GM19438 (cell line): ENCODE data around the gene LZTR1.
"Not testable (repeated sequence)": the region's sequence is repeated elsewhere in the genome, so short reads cannot be mapped to it uniquely, and the experiment has no call there.

Experiments used
- ATAC-seq: cut with Tn5 transposase; IDR thresholded peaks from one replicate; pipeline ENCODE4 v1.9.1; 2021; ENCODE audit warnings: low read depth; ENCODE audit not compliant: unreplicated experiment

The LZTR1 gene

GRCh38 chr22:20981787-20982562, at the start of gene LZTR1:
LZTR1 (plus strand) TSS chr22:20982297; CDS start chr22:20982372, 75 bp downstream.
- peak; percentile 82 for ATAC-seq

GRCh38 chr22:20933910-20934309, 48.2 kb upstream of the LZTR1 start:
- no peak for ATAC-seq

GRCh38 chr22:20935049-20935448, 47.0 kb upstream of the LZTR1 start:
- not testable (repeated sequence) for ATAC-seq

DNA sequence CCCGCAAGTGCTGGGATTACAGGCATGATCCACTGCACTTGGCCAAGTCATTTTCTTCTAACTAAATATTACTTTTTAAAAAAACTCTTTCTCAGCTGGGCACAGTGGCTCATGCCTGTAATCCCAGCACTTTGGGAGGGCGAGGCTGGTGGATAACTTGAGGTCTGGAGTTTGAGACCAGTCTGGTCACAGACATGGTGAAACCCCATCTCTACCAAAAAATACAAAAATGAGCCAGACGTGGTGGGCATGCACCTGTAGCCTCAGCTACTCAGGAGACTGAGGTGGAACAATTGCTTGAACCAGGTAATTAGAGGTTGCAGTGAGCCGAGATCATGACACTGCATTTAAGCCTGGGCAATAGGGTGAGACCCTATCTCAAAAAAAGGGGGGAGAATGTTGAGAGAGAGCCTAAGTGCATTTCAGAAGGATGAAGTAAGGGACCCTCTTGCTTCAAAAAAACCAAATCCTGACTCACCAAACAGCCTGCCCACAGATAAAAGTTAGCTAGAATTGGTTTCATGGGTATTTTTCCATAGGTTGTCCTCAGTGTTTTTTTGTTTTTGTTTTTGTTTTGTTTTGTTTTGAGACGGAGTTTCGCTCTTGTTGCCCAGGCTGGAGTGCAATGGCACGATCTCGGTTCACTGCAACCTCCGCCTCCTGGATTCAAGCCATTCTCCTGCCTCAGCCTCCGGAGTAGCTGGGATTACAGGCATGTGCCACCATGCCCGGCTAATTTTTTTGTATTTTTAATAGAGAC, 46.1 kb upstream of the LZTR1 start:
- not testable (repeated sequence) for ATAC-seq

DNA sequence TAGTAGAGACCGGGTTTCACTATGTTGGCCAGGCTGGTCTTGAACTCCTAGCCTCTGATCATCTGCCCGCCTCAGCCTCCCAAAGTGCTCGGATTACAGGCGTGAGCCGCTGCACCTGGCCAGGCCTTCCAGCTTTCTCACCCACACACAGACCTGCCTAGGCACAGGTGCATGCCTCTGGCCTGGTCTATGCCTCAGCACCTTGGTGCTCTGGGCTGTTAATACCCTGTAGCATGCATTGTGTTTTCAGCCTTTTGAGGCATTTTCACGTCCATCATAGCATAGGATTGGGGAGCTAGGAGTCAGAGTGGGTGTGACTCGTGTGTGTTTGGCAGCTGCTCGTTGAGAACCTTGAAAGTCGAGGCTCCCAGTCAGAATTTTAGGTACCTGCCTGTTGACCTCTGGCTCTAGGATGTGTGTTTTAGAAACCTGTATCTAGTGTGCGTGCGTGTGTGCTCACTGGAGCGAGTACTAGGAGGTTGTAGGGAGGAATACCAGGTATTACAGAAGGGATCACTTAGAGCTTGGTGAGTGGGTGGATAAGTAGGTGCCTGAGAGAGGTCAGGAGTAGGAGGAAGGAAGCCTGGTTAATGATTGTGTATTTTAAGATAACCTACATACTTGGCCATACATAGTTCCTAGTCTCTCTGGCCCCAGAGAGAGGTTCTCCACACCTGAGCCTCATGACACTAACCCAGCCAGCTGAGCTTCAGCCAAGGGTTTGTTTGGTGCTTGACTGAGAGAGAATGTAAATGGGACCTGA, 44.9 kb upstream of the LZTR1 start:
- no peak for ATAC-seq

DNA sequence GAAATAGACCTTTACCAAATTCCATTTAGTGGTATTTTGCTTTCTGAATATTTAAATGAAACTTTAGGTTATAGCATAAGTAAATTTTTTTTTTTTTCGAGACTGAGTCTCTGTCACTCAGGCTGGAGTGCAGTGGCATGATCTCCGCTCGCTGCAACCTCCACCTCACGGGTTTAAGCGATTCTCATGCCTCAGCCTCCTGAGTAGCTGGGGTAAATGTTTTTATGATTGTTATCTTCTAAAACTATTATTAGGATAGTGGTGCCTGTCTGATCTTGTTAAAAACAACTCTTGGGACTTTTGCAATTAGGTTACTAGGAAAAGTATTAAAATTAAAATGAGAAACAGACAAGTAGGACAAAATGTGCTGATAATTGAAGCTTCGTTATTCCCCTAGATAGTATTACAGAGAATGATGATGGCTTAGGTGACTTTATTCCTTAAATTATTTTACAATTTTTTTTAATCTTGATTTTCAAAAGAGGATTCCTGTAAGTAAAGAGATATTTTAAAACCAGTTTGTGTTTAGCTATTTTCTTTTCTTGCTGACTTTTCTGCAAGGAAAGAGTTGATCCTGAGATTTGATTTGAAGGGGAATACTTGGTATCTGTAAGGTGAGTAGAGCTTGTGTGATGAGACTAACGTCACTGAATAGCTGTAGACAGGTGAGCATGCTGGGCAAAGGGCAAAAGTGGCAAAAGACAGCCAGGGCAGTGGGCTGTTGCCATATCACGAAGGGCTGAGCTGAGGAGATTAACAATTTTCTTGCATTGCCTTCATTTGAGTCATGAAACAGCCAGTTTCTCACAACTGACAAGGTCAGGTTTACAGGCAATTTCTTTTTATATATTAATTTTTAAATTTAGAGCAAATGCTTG, 44.1 kb upstream of the LZTR1 start:
- ATAC-seq: no peak

DNA sequence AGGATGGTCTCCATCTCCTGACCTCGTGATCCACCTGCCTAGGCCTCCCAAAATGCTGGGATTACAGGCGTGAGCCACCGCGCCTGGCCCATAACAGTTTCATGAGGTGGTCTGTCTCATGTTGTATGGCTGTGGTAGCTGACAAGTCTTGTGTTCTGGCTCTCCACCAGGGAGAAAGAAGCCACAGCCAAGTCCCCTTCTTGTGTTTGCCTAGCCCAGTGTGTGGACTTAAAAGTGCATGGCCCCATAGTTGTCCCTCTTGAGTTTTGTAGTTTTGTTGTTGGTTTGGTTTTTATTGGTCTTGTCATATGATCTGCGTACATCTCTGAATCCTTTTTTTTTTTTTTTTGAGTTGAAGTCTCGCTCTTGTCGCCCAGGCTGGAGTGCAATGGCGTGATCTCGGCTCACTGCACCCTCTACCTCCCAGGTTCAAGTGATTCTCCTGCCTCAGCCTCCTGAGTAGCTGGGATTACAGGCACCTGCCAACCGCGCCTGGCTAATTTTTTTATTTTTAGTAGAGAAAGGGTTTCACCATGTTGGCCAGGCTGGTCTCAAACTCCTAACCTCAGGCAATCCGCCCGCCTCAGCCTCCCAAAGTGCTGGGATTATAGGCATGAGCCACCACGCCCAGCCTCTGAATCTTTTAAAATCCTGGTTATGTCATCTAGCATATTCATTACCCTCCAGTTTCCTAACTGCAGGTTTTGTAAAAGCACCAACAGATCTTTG, 42.5 kb upstream of the LZTR1 start:
- not testable (repeated sequence) for ATAC-seq

- no peak for ATAC-seq
These were observed 41.9 kb upstream of the LZTR1 start for GRCh38 chr22:20940186-20940651.

- ATAC-seq: no peak
These were observed 41.2 kb upstream of the LZTR1 start for GRCh38 chr22:20940904-20941385.

GRCh38 chr22:20942203-20942902, 39.7 kb upstream of the LZTR1 start:
- ATAC-seq: not testable (repeated sequence)

GRCh38 chr22:20943104-20943933, 38.8 kb upstream of the LZTR1 start:
- no peak for ATAC-seq

DNA sequence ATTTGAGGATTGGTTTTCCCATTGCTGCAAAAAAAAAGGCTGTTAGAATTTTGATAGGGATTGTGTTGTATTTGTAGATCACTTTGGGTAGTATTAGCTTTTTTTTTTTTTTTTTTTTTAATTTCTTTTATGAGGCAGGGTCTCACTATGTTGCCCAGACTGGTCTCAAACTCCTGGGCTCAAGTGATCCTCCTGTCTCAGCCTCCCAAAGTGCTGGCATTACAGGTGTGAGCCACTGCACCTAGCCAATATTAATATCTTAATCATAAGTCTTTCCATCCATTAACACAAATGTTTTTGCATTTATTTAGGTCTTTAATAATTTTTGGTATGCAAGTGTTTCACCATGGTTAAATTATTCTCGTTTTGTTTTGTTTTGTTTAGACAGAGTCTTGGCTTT, 38.1 kb upstream of the LZTR1 start:
- no peak for ATAC-seq

DNA sequence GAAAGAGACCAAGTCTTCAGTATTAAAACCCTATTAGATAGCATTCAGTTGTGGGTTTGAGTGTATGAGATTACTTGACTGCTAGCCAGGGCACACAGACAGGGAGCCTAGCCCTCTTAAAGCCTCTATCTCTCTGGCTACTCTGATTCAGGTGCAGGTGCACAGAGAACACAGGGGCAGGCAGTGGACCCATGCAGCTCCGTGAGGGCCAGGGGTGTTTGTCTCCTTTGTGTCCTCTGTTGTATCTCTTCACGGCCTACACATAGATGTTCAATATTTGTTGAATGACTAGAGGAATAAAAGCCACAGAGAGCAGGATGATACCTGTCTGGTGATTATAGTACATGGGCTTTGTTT, 36.5 kb upstream of the LZTR1 start:
- ATAC-seq: no peak

- no peak for ATAC-seq
These were observed 35.8 kb upstream of the LZTR1 start for GRCh38 chr22:20946080-20946986.

- ATAC-seq: no peak
These were observed 35.1 kb upstream of the LZTR1 start for GRCh38 chr22:20946991-20947390.

GRCh38 chr22:20948450-20948849, 33.6 kb upstream of the LZTR1 start:
- ATAC-seq: no peak

DNA sequence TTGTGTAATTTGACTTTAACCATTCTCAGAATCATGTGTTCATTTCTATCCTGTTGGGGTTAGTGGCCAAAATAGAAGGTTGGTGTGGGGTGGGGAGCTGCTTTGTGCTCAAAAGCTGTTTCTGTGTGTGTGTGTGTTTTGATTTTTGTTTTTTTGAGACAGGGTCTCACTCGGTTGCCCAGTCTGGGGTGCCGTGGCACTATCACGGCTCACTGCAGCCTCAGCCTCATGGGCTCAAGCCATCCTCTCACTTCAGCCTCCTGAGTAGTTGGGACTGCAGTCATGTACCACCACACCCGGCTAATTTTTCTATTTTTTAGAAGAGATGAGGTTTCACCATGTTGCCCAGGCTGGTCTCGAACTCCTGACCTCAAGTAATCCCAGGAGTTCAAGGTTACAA, 33.1 kb upstream of the LZTR1 start:
- ATAC-seq: no peak
